AG10803 (cell line): ENCODE measurements around the gene CAPN13.

Experiments used
- DNase-seq: peaks from one replicate; pipeline ENCODE4 v3.0.0; 2010; ENCODE audit warnings: low read depth
- H3K4me3 ChIP-seq: 2 replicates; pipeline ENCODE4 v1.5.1; 2011; ENCODE audit warnings: mild to moderate bottlenecking, low read length, control low read depth
- TF ChIP-seq, protein P1 (sequence below): conservative IDR thresholded peaks from 2 replicates; pipeline ENCODE4 v1.5.1; 2011; ENCODE audit warnings: mild to moderate bottlenecking, low read length, control low read depth, inconsistent platforms

Gene CAPN13

GRCh38 chr2:30737326-30737610, 70.0 kb downstream of the CAPN13 start:
- H3K4me3 ChIP-seq = no peak overlapping the region
- DNase-seq = no peak
- TF ChIP-seq, protein P1, sequence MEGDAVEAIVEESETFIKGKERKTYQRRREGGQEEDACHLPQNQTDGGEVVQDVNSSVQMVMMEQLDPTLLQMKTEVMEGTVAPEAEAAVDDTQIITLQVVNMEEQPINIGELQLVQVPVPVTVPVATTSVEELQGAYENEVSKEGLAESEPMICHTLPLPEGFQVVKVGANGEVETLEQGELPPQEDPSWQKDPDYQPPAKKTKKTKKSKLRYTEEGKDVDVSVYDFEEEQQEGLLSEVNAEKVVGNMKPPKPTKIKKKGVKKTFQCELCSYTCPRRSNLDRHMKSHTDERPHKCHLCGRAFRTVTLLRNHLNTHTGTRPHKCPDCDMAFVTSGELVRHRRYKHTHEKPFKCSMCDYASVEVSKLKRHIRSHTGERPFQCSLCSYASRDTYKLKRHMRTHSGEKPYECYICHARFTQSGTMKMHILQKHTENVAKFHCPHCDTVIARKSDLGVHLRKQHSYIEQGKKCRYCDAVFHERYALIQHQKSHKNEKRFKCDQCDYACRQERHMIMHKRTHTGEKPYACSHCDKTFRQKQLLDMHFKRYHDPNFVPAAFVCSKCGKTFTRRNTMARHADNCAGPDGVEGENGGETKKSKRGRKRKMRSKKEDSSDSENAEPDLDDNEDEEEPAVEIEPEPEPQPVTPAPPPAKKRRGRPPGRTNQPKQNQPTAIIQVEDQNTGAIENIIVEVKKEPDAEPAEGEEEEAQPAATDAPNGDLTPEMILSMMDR = no peak

GRCh38 chr2:30736461-30737325, 70.6 kb downstream of the CAPN13 start:
- TF ChIP-seq, protein P1 = no peak
- H3K4me3 ChIP-seq = no peak overlapping the region
- DNase-seq = no peak

DNA sequence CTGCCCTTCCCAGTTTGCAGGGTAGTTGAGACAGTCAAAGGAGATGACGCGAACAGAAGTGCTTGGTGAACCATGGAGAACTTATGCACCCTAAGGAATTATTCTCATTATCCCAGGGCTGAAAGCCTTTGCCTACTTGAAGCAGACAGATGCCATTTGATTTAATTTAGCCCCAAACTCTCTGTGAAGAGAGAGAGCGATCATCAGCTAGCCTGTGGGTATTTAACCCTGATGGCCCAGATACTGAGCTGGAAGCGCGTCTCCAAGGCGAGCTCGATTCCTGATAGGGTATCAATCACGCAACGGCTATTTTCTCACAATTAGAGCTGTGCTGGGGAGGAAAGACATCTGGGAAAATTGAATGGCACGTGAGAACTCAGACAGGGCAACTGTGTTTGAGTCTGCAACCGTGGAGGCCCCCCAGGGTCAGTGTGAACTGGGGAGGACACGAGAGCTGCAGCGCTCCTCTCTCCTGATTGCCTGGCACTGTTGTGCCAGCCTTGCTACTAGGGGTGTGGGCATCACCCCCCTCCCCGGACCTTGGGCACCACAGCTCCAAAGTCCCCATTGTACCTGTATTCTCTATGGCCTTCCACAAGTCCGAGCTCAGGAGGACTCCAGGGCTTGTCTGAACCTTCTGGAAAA, 73.2 kb downstream of the CAPN13 start:
- no peak overlapping the region for H3K4me3 ChIP-seq
- no peak for DNase-seq
- TF ChIP-seq, protein P1 = no peak

- TF ChIP-seq, protein P1 = no peak
- DNase-seq = no peak
These were observed 74.4 kb downstream of the CAPN13 start for GRCh38 chr2:30732876-30733275.

GRCh38 chr2:30732376-30732775, 74.9 kb downstream of the CAPN13 start:
- H3K4me3 ChIP-seq = no peak overlapping the region
- no peak for DNase-seq
- TF ChIP-seq, protein P1 = no peak

More at GRCh38 chr2:30732876-30733275, 74.4 kb downstream of the CAPN13 start:
- no peak overlapping the region for H3K4me3 ChIP-seq

GRCh38 chr2:30731706-30732105, 75.5 kb downstream of the CAPN13 start:
- TF ChIP-seq, protein P1 = no peak
- DNase-seq = no peak
- no peak overlapping the region for H3K4me3 ChIP-seq
